NCI-H526 (cell line): ENCODE measurements around the gene ZNF684.
"Not testable (repeated sequence)": the region's sequence is repeated elsewhere in the genome, so short reads cannot be mapped to it uniquely, and the experiment has no call there.

Source experiments
- DNase-seq, 2 experiments: peaks; one replicate each; lab custom pipeline; 2025; lab: John Stamatoyannopoulos, UW

The ZNF684 gene

DNA sequence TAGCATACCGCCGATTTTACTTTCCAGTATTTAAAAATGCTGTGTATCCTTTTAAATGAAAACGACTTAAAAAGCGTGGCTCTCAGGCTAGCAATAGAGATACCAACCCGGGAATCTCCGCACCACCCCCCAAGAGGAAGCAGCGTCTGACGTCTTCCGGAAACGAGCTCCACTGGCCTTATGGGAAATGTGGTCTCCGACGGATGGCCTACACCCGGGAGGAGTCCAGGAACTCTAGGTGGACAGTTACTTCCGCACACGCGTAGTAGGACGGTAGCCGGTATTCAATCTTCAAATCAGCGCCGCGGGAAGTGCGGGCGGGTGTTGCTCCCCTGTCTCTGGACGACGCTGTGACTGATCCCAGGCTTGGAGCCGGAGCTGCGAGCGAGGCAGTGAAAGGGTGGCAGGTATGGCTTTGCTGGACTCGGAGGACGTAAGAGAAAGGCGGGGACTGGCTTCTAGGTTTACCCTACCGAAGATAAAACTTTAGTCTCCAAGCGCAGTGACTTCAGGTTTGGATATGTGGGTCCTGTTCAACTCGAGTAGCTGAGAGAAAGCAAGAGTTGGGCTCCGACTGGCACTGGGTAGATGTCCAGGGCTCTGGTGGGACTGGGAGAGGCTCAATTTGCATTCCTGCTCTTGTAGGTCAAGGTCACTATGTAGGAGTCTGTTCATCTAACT, at the start of gene ZNF684:
Gene ZNF684, plus strand, starts transcription at position 257 of the 681 bp plus-strand sequence. CDS start 1,530 bp downstream, outside the sequence.
- peak; percentile 96 to 98 for DNase-seq

GRCh38 chr1:40495315-40495903, 36.0 kb upstream of the ZNF684 start:
- no peak for DNase-seq

DNA sequence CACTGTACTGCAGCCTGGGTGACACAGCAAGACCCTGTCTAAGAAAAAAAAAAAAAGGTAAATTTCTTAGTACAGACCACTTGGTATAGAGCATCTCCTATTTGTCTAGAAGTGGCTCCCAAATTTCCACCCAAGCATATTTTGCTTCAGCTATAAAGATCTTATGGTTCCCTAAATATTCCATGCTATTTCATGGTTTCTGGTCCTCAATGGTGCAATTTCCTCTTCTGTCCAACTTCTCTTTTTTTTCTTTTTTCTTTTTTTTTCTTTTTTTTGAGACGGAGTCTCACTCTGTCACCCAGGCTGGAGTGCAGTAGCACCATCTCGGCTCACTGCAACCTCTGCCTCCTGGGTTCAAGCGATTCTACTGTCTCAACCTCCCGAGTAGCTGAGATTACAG, 28.8 kb upstream of the ZNF684 start:
- not testable (repeated sequence) for DNase-seq

DNA sequence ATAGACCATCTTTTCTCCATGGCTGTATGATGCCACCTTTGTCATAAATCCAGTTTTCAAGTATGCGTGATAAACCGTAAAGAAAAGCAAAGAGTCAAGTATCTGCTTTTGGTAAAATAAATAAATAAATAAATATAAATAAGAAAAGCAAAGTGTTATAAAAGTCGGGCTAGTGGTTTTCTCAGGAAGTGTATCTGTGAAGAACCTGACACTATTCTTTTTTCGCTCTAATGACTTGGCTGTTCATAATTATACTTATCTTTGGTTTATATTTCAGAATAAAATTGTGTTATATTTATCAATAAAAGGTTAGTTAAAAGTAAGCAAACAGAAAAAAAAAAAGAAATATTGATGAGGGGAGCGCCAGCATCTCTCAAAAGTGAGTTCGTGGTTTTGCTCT, 23.5 kb upstream of the ZNF684 start:
- no peak for DNase-seq

- peak; percentile 51 to 92 for DNase-seq
Measured at GRCh38 chr1:40508375-40509341, 22.8 kb upstream of the ZNF684 start, which contains the start of gene EXO5. Gene EXO5, plus strand, starts transcription at chr1:40508767. Its CDS starts 5,778 bp downstream, at chr1:40514545.

- DNase-seq = no peak
Measured at GRCh38 chr1:40519517-40519916, 11.9 kb upstream of the ZNF684 start.

GRCh38 chr1:40530735-40531380, 579 bp upstream of the ZNF684 start:
- peak in 1 of 2 experiments; percentile 35 for DNase-seq

GRCh38 chr1:40532062-40532389, 589 bp downstream of the ZNF684 start:
- DNase-seq = no peak

DNA sequence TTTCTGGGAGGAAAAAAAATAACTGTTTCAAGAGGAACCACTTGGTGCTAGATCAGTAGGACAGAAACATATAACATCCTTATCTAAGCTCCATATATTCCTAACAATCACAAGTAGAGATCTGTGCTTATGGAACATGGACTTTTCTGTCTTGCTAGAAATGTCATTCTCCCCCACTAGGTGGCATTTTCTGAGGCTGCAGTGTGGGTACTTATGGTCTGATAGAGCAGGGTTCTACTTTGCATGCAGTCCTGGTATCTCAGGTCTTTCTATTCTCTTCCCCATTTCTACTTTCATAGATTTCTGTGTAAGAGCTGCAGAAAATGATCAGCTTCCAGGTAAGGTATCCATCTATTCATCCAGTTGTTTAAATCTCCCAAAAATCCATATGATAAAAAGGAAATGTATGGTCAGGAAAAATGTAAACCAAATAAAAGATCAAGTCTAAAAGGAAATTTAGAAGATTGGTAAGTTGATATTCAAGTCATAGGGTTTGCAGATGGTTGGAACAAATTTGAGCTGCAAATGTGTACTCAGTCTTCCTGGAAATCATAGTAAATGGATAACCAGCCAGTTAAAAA, 1.5 kb downstream of the ZNF684 start:
- DNase-seq = peak; percentile 74 to 87

DNA sequence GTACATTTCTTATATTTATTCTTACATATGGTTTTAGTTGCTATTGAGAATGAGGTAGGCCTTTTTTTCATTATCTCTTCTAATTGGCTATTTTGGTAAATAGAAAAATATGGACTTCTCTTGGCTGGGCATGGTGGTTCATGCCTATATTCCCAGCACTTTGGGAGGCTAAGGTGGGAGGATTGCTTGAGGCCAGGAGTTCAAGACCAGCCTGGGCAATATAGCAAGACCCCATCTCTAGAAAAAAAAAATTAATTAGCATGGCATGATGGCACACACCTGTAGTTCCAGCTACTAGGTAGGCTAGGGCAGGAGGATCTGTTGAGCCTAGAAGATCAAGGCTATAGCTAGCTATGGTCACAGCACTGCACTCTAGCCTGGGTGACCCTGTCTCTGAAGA, 3.2 kb downstream of the ZNF684 start:
- no peak for DNase-seq

DNA sequence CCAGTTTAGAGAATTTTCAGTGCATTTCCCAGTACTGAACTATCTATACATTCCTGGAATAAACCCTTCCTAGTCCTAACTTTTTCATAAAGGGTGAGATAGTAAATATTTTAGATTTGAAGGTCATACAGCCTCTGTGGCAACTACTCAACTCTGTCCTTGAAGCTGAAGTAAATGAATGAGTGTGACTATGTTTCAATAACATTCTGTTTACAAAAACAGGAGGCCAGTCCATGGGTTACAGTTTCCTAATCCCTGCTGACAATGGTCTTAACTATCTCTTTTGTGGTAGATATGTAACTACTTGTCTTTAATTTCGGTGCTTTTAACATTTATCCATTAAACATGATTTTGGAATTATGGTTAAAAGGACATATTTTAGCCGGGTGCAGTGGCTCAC, 4.3 kb downstream of the ZNF684 start:
- DNase-seq = no peak

DNA sequence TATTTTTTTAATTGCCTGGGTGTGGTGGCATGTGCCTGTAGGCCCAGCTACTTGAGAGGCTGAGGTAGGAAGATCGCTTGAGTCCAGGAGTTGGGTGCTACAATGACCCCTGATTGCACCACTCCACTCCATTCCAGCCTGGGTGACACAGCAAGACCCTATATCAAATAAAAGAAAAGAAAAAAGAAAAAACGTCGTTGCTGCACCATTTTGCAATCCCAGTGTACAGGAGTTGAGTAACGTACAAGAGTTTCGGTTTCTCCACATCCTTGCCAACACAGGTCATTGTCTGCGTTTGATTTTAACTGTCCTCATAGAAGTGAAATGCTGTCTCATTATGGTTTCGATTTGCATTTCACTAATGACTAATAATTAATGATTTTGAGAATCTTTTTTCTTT, 7.9 kb downstream of the ZNF684 start:
- no peak for DNase-seq

GRCh38 chr1:40546957-40547356, 15.5 kb downstream of the ZNF684 start:
- no peak for DNase-seq

GRCh38 chr1:40553017-40553416, 21.6 kb downstream of the ZNF684 start:
- no peak for DNase-seq

DNA sequence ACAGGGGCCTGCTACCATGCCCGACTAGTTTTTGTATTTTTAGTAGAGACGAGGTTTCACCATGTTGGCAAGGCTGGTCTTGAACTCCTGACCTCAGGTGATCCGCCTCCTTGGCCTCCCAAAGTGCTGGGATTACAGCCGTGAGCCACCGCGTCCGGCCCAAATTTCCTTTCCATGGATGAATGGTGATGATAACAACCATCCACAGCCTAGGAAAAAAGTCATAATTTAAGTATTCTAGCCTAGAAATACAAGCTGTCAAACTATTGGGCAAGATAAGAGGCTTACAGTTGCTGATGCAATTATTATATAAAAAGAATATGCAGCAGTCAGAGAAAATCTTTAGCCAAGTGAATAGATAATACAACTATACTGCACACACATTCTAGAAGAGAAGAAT, 23.4 kb downstream of the ZNF684 start:
- DNase-seq = not testable (repeated sequence)

- DNase-seq = no peak
Measured at GRCh38 chr1:40556121-40556520, 24.7 kb downstream of the ZNF684 start.

DNA sequence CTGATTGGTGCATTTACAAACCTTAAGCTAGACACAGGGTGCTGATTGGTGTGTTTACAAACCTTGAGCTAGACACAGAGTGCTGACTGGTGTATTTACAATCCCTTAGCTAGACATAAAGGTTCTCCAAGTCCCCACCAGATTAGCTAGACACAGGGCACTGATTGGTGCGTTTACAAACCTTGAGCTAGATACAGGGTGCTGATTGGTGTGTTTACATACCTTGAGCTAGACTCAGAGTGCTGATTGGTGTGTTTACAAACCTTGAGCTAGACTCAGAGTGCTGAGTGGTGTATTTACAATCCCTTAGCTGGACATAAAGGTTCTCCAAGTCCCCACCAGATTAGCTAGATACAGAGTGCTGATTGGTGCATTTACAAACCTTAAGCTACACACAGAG, 26.8 kb downstream of the ZNF684 start:
- DNase-seq = not testable (repeated sequence)

GRCh38 chr1:40562185-40562584, 30.7 kb downstream of the ZNF684 start:
- no peak for DNase-seq

GRCh38 chr1:40563266-40563665, 31.8 kb downstream of the ZNF684 start:
- DNase-seq = no peak

DNA sequence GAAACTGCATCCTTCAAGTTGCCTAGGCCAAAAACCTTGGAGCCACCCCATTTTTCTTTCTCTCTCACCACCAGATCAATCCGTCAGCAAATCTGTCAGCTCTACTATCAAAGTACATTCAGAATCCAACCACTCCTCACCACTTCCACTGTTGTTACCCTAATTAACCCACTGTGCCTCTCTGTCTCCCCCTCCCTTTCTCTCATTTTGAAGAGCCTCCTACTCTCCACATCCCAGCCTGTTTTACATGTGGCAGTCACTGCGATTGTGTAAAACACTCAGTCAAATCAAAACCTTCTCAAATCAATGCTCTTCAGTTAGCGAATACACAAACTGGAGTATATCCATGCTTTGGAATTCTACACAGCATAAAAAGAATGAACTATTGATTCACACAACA, 33.1 kb downstream of the ZNF684 start:
- no peak for DNase-seq

DNA sequence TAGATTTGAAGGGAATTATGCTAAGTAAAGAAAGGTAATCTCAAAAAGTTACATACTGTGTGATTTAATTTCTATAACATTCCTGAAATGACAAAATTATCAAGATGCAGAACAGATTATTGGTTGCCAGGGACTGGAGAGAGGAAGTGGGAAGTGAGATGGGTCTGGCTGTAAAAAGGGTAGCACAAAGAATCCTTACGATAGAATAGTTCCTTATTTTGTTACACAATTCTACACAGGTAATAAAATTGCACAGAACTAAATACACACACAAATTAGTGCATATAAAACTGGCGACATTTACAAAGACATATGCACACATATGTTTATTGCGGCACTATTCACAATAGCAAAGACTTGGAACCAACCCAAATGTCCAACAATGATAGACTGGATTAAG, 33.5 kb downstream of the ZNF684 start:
- no peak for DNase-seq

DNA sequence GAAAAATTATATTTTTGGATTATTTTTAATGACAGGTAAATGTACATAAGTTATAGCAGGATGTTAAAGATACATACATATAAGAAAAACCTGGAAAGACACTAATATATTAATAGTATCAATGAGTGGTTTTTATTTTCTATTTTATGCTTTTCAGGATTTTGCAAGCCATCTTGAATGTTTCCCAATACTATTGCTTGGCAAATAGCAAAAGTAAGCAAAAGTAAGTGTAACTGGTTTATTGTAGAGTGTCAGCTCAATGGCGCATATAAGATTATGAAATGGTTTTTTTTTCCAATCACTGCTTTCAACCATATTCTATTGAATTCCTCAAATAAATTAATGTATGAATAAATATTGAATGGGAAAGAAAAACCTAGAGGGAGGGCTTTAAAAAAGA, 36.4 kb downstream of the ZNF684 start:
- no peak for DNase-seq
